ENCODE measurements around the gene HRH3. TPM values are rescaled to one million over a fixed set of nuclear protein-coding genes. Genes with fewer than 3 reads are reported as not detected.
A peak's percentile ranks its signal among the peaks of the same experiment; 100 is the strongest.

The HRH3 gene
- total RNA-seq, 1 donor, result not detected

DNA sequence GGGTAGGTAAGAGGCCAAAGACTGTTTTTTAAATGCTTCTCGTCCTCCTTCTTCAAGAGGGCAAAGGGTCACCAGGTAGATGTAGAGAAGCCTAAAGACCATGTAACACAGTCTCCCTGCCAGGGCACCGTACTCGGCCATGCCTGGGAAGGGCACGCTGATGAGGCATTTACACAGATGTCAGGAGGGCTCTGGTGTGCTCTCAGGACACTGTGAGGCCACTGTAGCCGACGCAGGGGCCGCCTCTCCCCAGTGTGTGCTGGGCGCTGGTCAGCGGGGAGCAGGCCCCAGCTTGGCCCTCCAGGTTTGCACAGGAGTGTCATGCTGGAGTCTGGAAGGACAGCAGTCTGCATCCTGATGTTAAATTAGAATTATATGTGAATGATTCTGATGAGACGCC lies 44.4 kb downstream of the HRH3 start:
- Histone ChIP-seq H3K9me3 (ENCODE audit: low read depth, low read length) (no peaks in the 10 kb centered on the region), H3K27me3 (ENCODE audit: insufficient read depth, low read length) (no peaks in the 10 kb centered on the region), H4K20me1 (ENCODE audit: insufficient read depth, low read length) (no peaks in the 10 kb centered on the region), H3K36me3 (ENCODE audit: insufficient read depth, low read length) (peaks cover 27% of the 10 kb centered on the region), H3K4me2 (ENCODE audit: insufficient read depth, low read length) (no peak overlapping the region), H3K4me3 (ENCODE audit: insufficient read depth, low read length) (no peak overlapping the region), H3K79me2 (ENCODE audit: insufficient read depth, low read length) (no peaks in the 10 kb centered on the region), H3K4me1 (ENCODE audit: insufficient read depth, low read length) (no peaks in the 10 kb centered on the region), H2AFZ (ENCODE audit: low read length) (no peak overlapping the region), H3K27ac (ENCODE audit: low read depth, low read length) (no peak overlapping the region)
- no peak for TF ChIP-seq CTCF (IDR thresholded peaks at IDR 0.05; ENCODE audit: extremely low read depth, low read depth, low read length)
- DNase-seq (ENCODE audit: insufficient read length, low spot score, missing footprints), result peak; percentile 48

DNA sequence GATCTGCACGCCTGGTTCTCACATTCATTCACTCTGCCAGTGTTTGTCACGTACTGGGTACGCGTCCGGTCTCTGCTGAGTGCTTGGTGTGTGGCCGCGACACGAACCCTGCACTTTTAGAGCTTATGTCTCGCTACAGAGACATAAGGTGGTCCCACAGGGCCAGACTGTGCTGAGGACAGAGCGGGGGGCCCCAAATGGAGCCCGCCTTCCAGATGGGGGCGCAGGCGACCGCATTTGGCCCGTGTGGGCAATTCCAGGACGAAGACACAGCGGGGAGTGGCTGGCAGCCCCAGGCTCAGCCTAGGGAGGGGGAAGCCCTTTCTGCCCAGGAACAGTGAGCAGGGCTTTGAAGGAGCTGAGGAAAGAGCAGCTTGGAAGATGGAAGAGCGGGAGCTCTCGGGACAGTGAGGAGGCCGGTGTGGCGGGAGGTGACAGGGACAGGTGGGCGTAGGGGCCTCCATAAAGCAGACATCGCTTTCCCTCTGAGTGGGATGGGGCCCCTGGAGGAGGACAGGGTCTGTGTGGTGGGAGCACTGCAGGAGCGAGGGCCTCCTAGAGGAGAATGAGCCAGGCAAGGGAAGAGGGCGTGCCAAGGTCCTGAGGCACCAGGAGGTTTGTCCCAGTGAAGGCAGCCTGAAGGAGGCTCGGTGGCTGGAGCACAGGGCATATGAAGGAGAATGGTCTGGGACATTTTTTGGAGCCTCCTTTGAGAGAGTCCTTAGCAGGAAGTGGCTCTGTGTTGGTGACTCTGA lies 45.0 kb downstream of the HRH3 start:
- Histone ChIP-seq H3K4me2 (ENCODE audit: insufficient read depth, low read length) (no peak overlapping the region), H2AFZ (ENCODE audit: low read length) (no peak overlapping the region), H3K4me3 (ENCODE audit: insufficient read depth, low read length) (no peak overlapping the region), H3K27ac (ENCODE audit: low read depth, low read length) (no peak overlapping the region), H3K27me3 (ENCODE audit: insufficient read depth, low read length) (no peaks in the 10 kb centered on the region), H3K79me2 (ENCODE audit: insufficient read depth, low read length) (no peaks in the 10 kb centered on the region), H4K20me1 (ENCODE audit: insufficient read depth, low read length) (no peaks in the 10 kb centered on the region), H3K4me1 (ENCODE audit: insufficient read depth, low read length) (no peaks in the 10 kb centered on the region), H3K36me3 (ENCODE audit: insufficient read depth, low read length) (peaks cover 24% of the 10 kb centered on the region), H3K9me3 (ENCODE audit: low read depth, low read length) (no peaks in the 10 kb centered on the region)
- DNase-seq (ENCODE audit: insufficient read length, low spot score, missing footprints), result peak; percentile 67
- TF ChIP-seq CTCF (IDR thresholded peaks at IDR 0.05; ENCODE audit: extremely low read depth, low read depth, low read length), result no peak

GRCh38 chr20:62174021-62174804 lies 45.9 kb downstream of the HRH3 start:
- H3K36me3 ChIP-seq (ENCODE audit: insufficient read depth, low read length), result peaks cover 28% of the 10 kb centered on the region
- no peaks in the 10 kb centered on the region for H4K20me1 ChIP-seq (ENCODE audit: insufficient read depth, low read length)
- H3K4me2 ChIP-seq (ENCODE audit: insufficient read depth, low read length), result no peak overlapping the region
- DNase-seq (ENCODE audit: insufficient read length, low spot score, missing footprints), result peak; percentile 57
- no peak overlapping the region for H3K4me3 ChIP-seq (ENCODE audit: insufficient read depth, low read length)
- TF ChIP-seq CTCF (IDR thresholded peaks at IDR 0.05; ENCODE audit: extremely low read depth, low read depth, low read length), result no peak
- H3K27ac ChIP-seq (ENCODE audit: low read depth, low read length), result no peak overlapping the region
- H3K4me1 ChIP-seq (ENCODE audit: insufficient read depth, low read length), result no peaks in the 10 kb centered on the region
- no peaks in the 10 kb centered on the region for H3K79me2 ChIP-seq (ENCODE audit: insufficient read depth, low read length)
- H3K27me3 ChIP-seq (ENCODE audit: insufficient read depth, low read length), result no peaks in the 10 kb centered on the region
- no peak overlapping the region for H2AFZ ChIP-seq (ENCODE audit: low read length)
- no peaks in the 10 kb centered on the region for H3K9me3 ChIP-seq (ENCODE audit: low read depth, low read length)

- H4K20me1 ChIP-seq (ENCODE audit: insufficient read depth, low read length), result no peaks in the 10 kb centered on the region
- no peaks in the 10 kb centered on the region for H3K79me2 ChIP-seq (ENCODE audit: insufficient read depth, low read length)
- H3K9me3 ChIP-seq (ENCODE audit: low read depth, low read length), result no peaks in the 10 kb centered on the region
- peak; percentile 23 for DNase-seq (ENCODE audit: insufficient read length, low spot score, missing footprints)
- H2AFZ ChIP-seq (ENCODE audit: low read length), result no peak overlapping the region
- no peaks in the 10 kb centered on the region for H3K27me3 ChIP-seq (ENCODE audit: insufficient read depth, low read length)
- H3K27ac ChIP-seq (ENCODE audit: low read depth, low read length), result no peak overlapping the region
- H3K4me1 ChIP-seq (ENCODE audit: insufficient read depth, low read length), result no peaks in the 10 kb centered on the region
- peaks cover 33% of the 10 kb centered on the region for H3K36me3 ChIP-seq (ENCODE audit: insufficient read depth, low read length)
- no peak overlapping the region for H3K4me2 ChIP-seq (ENCODE audit: insufficient read depth, low read length)
- H3K4me3 ChIP-seq (ENCODE audit: insufficient read depth, low read length), result no peak overlapping the region
- TF ChIP-seq CTCF (IDR thresholded peaks at IDR 0.05; ENCODE audit: extremely low read depth, low read depth, low read length), result no peak
Observed at GRCh38 chr20:62172666-62173065, 47.4 kb downstream of the HRH3 start.

All from osteoblast (primary cell).